ENCODE results near the gene ISCU. TPM values are rescaled to one million over a fixed set of nuclear protein-coding genes. Genes with fewer than 3 reads are reported as not detected.
A peak's percentile ranks its signal among the peaks of the same experiment; 100 is the strongest.

ISCU gene
- total RNA-seq, 2 experiments from 2014 or later, result 60.8 to 66.0 TPM

GRCh38 chr12:108599541-108599940 is 37.1 kb downstream of the ISCU start:
- Mint-ChIP-seq H3K9me3 (no peaks in the 10 kb centered on the region), H3K27me3 (no peaks in the 10 kb centered on the region), H3K4me3 (no peak overlapping the region), H3K36me3 (ENCODE audit: low read depth) (no peaks in the 10 kb centered on the region), H3K27ac (no peak overlapping the region), H3K4me1 (no peaks in the 10 kb centered on the region)
- no peak for DNase-seq
- CTCF ChIA-PET, result interaction anchor here (0.6 to 1.2 kb wide), 3 partner anchors 18 to 867 kb away, joined by 3 to 5 read pairs (median 3); no protein-coding TSS in a partner anchor
- POLR2A ChIA-PET, result no interaction called here

- Mint-ChIP-seq H3K4me3 (no peak overlapping the region), H3K9me3 (no peaks in the 10 kb centered on the region), H3K4me1 (no peaks in the 10 kb centered on the region), H3K27me3 (no peaks in the 10 kb centered on the region), H3K36me3 (ENCODE audit: low read depth) (no peaks in the 10 kb centered on the region), H3K27ac (no peak overlapping the region)
- no peak for DNase-seq
- CTCF ChIA-PET, result interaction anchor here (0.6 to 1.3 kb wide), 4 partner anchors 18 to 868 kb away, joined by 3 to 5 read pairs (median 3); no protein-coding TSS in a partner anchor
- POLR2A ChIA-PET, result no interaction called here
Measured at GRCh38 chr12:108599948-108600701, 37.7 kb downstream of the ISCU start.

- Mint-ChIP-seq H3K9me3 (no peaks in the 10 kb centered on the region), H3K4me3 (no peak overlapping the region), H3K4me1 (no peaks in the 10 kb centered on the region), H3K36me3 (ENCODE audit: low read depth) (no peaks in the 10 kb centered on the region), H3K27me3 (no peaks in the 10 kb centered on the region), H3K27ac (no peak overlapping the region)
- ChIA-PET CTCF (interaction anchor here (1.2 to 1.3 kb wide), 2 partner anchors 18 to 868 kb away, joined by 3 read pairs; no protein-coding TSS in a partner anchor), POLR2A (no interaction called here)
- DNase-seq, result no peak
Measured at GRCh38 chr12:108600702-108601007, 38.3 kb downstream of the ISCU start.

- Mint-ChIP-seq H3K36me3 (ENCODE audit: low read depth) (no peaks in the 10 kb centered on the region), H3K4me3 (no peak overlapping the region), H3K9me3 (no peaks in the 10 kb centered on the region), H3K4me1 (no peaks in the 10 kb centered on the region), H3K27me3 (no peaks in the 10 kb centered on the region), H3K27ac (no peak overlapping the region)
- DNase-seq, result no peak
- CTCF ChIA-PET, result interaction anchor here (1.2 kb wide), 1 partner anchor 14 kb away, joined by 3 read pairs; no protein-coding TSS in a partner anchor
- POLR2A ChIA-PET, result no interaction called here
Measured at GRCh38 chr12:108602209-108602705, 39.9 kb downstream of the ISCU start.

- H3K4me1 Mint-ChIP-seq, result no peaks in the 10 kb centered on the region
- no peak overlapping the region for H3K27ac Mint-ChIP-seq
- no peak overlapping the region for H3K4me3 Mint-ChIP-seq
- no peaks in the 10 kb centered on the region for H3K27me3 Mint-ChIP-seq
- CTCF ChIA-PET, result interaction anchor here (1.2 kb wide), 1 partner anchor 13 kb away, joined by 3 read pairs; no protein-coding TSS in a partner anchor
- no peak for DNase-seq
- POLR2A ChIA-PET, result no interaction called here
- no peaks in the 10 kb centered on the region for H3K9me3 Mint-ChIP-seq
- H3K36me3 Mint-ChIP-seq (ENCODE audit: low read depth), result no peaks in the 10 kb centered on the region
Measured at GRCh38 chr12:108602976-108603704, 40.7 kb downstream of the ISCU start.

GRCh38 chr12:108603743-108604142 is 41.3 kb downstream of the ISCU start:
- Mint-ChIP-seq H3K27me3 (no peaks in the 10 kb centered on the region), H3K27ac (no peak overlapping the region), H3K36me3 (ENCODE audit: low read depth) (no peaks in the 10 kb centered on the region), H3K4me3 (no peak overlapping the region), H3K4me1 (no peaks in the 10 kb centered on the region), H3K9me3 (no peaks in the 10 kb centered on the region)
- no peak for DNase-seq
- CTCF ChIA-PET, result interaction anchor here (0.8 kb wide), 1 partner anchor 9 kb away, joined by 4 read pairs; no protein-coding TSS in a partner anchor
- POLR2A ChIA-PET, result no interaction called here

GRCh38 chr12:108604208-108604941 is 42.0 kb downstream of the ISCU start:
- H3K27me3 Mint-ChIP-seq, result no peaks in the 10 kb centered on the region
- ChIA-PET CTCF (interaction anchor here (0.8 kb wide), 1 partner anchor 9 kb away, joined by 4 read pairs; no protein-coding TSS in a partner anchor), POLR2A (no interaction called here)
- no peaks in the 10 kb centered on the region for H3K36me3 Mint-ChIP-seq (ENCODE audit: low read depth)
- no peaks in the 10 kb centered on the region for H3K4me1 Mint-ChIP-seq
- no peaks in the 10 kb centered on the region for H3K9me3 Mint-ChIP-seq
- no peak overlapping the region for H3K27ac Mint-ChIP-seq
- no peak overlapping the region for H3K4me3 Mint-ChIP-seq
- no peak for DNase-seq

GRCh38 chr12:108605000-108605689 is 42.7 kb downstream of the ISCU start:
- ChIA-PET CTCF (interaction anchor here (1.1 kb wide), 1 partner anchor 36 kb away, joined by 3 read pairs; no protein-coding TSS in a partner anchor), POLR2A (no interaction called here)
- Mint-ChIP-seq H3K9me3 (no peaks in the 10 kb centered on the region), H3K4me1 (no peaks in the 10 kb centered on the region), H3K27me3 (no peaks in the 10 kb centered on the region), H3K4me3 (peak overlapping the region; percentile 18), H3K36me3 (ENCODE audit: low read depth) (no peaks in the 10 kb centered on the region), H3K27ac (peak overlapping the region; percentile 37)
- DNase-seq, result no peak

- no peaks in the 10 kb centered on the region for H3K9me3 Mint-ChIP-seq
- peak overlapping the region; percentile 18 for H3K4me3 Mint-ChIP-seq
- no peaks in the 10 kb centered on the region for H3K36me3 Mint-ChIP-seq (ENCODE audit: low read depth)
- ChIA-PET CTCF (interaction anchor here (1.1 kb wide), 1 partner anchor 37 kb away, joined by 3 read pairs; no protein-coding TSS in a partner anchor), POLR2A (no interaction called here)
- H3K4me1 Mint-ChIP-seq, result no peaks in the 10 kb centered on the region
- DNase-seq, result no peak
- peak overlapping the region; percentile 37 for H3K27ac Mint-ChIP-seq
- H3K27me3 Mint-ChIP-seq, result no peaks in the 10 kb centered on the region
Measured at GRCh38 chr12:108605690-108606406, 43.5 kb downstream of the ISCU start.

- CTCF ChIA-PET, result interaction anchor here (0.9 kb wide), 1 partner anchor 10 kb away, joined by 3 read pairs; no protein-coding TSS in a partner anchor
- no peak for DNase-seq
- POLR2A ChIA-PET, result no interaction called here
- Mint-ChIP-seq H3K4me1 (no peaks in the 10 kb centered on the region), H3K9me3 (no peaks in the 10 kb centered on the region), H3K27me3 (no peaks in the 10 kb centered on the region), H3K4me3 (no peak overlapping the region), H3K36me3 (ENCODE audit: low read depth) (no peaks in the 10 kb centered on the region), H3K27ac (no peak overlapping the region)
Measured at GRCh38 chr12:108606492-108606891, 44.1 kb downstream of the ISCU start.

- DNase-seq, result no peak
- Mint-ChIP-seq H3K4me1 (no peaks in the 10 kb centered on the region), H3K27ac (no peak overlapping the region), H3K4me3 (no peak overlapping the region), H3K36me3 (ENCODE audit: low read depth) (no peaks in the 10 kb centered on the region), H3K27me3 (no peaks in the 10 kb centered on the region), H3K9me3 (no peaks in the 10 kb centered on the region)
- CTCF ChIA-PET, result interaction anchor here (1.5 to 2.1 kb wide), 2 partner anchors 10 to 19 kb away, joined by 3 to 8 read pairs; no protein-coding TSS in a partner anchor
- POLR2A ChIA-PET, result no interaction called here
Measured at GRCh38 chr12:108607981-108608600, 45.7 kb downstream of the ISCU start.

Measured in activated CD4-positive, alpha-beta T cell treated with anti-CD3 and anti-CD28 coated beads, Interleukin-2, amount 10 ng/mL, durations not matched to agents 7 days and 5 days (primary cell).